HG03354 (cell line): ENCODE results near the gene C1QTNF7.

Experiments used
- ATAC-seq: cut with Tn5 transposase; IDR thresholded peaks from one replicate; pipeline ENCODE4 v1.9.1; 2021; ENCODE audit warnings: mild to moderate bottlenecking; ENCODE audit not compliant: unreplicated experiment, poor library complexity, severe bottlenecking

C1QTNF7 gene

GRCh38 chr4:15413010-15413622 lies 14.7 kb upstream of the C1QTNF7 start:
- ATAC-seq = no peak

- no peak for ATAC-seq
Measured at GRCh38 chr4:15413623-15414019, 14.2 kb upstream of the C1QTNF7 start.

DNA sequence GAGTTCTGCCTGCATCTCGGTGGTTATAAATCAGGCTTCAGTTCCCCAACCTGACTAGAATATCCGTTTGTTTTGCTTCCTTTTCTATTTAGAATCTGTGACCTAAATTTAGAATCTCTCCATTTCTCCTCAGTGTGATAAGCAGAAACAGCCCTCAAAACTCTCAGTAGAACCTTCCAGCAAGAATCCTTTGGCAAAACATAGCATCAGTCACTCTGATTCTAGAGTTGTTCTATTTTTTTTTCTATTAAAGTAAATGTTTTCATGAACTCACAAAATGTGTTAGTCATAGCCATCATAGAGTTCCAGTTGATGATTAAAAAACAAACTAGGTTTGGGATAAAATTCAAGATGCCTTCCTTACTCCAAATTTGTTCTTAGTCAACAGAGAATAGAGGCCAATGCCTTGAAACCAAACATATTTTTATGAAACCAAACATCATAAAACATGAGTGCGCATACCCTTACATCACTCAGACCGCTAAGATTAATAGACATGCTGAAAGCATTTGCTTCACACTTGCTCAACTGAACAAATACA lies 13.2 kb upstream of the C1QTNF7 start:
- no peak for ATAC-seq

DNA sequence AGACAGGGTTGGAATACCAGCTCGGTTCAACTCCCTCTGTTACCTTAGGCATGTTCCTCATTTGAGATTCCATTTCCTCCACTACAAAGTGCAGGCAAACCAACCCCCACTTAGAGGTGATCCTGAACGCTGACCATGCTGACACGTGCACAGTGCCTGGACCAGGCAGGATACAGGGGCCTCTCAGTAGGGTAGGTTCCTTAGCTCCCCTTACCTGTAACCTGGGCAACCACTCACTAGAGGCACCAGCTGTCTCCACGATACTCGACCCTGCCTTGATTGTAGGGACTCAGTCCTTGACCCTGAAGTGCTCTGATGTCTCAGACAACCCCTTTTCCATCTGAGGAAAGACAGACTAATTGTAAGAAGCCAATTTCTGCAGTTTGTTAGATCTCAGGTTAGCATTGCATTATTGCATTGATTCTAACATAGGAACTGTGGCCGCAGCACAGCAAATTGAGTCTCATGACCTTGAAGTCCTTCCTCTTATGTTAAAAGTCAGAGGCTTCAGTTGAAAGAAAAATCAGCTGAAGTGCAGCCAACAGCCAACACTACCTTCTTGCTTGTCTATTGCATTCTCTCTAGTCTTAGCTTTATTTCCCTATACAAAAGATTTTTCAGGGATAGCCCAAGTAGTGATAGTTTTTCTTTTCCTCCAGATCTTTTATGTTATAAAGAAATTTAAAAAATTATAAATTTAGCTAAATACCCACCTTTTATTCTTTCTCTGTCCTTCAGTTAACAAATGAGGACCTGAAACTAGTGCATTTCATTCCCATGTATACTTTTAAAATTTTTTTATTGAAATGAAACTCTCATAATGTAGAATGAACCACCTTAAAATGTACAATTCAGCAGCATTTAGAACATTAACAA lies 11.2 kb upstream of the C1QTNF7 start:
- ATAC-seq = no peak

DNA sequence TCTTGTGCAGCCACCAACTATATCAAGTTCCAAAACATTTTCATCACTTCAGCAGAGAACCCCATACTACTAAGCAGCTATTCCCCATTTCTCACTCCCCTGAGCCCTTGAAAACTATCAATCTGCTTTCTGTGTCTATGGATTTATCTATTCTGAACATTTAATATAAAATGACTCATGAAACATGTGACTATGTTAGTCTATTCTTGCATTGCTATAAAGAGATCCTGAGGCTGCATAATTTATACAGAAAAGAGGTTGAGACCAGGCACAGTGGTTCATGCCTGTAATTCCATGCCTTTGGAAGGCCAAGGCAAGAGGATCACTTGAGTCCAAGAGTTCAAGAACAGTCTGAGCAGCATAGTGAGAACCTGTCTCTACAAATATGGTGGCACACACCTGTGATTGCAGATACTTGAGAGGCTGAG lies 10.6 kb upstream of the C1QTNF7 start:
- ATAC-seq = no peak

DNA sequence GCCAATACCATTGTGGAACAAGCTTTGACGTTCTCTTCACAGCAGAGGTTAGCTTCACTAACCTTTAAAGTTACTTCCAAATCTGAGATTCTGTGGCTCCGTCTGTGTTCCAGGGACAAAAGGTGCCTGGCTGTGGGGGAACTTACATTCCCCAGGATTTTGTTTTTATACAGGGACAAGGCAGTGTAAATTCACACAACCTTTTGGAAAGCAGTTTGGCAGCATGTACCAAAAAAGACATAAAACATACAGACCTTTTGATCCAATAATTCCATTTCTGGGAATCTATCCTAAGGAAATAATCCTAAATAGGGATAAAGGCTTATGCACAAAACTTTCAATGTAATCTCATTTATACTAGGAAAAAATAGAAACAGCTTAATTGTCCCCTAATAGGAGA lies 8.9 kb upstream of the C1QTNF7 start:
- ATAC-seq = no peak

DNA sequence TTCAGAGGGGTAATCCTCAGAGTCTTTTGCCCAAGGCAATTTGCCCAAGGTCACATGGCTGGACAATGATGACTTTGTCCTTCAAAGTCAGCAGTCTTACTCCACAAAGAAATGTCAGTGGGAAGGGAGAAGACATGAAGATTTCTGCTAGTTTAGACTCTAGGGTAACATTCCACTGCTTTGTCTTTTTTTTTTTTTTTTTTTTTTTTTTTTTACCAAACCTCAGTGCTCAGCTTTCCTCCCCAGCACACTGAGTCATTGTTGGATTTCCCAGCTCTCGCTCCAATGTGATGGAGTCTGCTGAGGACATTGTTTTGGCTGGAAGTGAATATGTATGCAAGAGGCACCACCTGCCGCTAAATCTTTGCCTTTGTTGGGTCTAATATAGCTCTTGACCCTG lies 7.2 kb upstream of the C1QTNF7 start:
- no peak for ATAC-seq

DNA sequence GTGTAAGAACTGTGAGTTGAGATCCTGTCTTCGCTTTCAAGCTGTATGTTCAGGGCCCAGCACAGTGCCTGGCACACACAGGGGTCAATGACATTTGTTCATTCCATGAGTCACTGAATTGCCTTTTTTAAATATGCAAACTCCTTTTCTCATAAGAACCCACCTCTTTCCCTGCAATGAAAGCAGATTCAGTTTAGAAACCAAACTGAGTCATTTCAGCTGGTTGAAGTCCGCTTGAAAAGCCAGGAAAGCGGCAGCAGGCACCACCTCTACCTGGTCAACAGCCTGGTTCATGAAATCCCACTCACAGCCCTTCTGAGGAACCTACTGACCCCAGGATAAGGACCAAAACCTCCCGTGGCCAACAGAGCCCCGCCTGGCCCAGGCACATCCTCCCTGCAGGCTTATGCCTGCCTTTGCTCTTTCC lies 4.5 kb upstream of the C1QTNF7 start:
- no peak for ATAC-seq

DNA sequence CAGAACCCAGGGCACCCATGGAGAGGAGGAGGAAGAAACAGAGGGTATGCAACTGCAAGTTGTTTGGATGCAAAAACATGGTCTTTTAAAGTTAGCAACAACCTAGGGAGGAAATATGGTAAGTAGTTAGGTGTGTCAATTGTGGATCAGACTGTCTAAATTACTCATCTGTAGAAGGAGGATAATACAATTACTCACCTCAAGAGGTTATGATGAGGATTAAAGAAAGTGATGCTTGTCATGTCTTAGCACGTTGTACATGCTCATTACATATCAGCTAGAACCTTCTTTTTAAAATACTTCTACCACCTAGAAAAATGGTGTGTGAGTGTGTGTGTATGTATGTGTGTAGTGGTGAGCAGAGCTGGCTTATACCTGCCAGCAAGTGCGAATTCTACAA lies 2.3 kb upstream of the C1QTNF7 start:
- ATAC-seq = no peak

DNA sequence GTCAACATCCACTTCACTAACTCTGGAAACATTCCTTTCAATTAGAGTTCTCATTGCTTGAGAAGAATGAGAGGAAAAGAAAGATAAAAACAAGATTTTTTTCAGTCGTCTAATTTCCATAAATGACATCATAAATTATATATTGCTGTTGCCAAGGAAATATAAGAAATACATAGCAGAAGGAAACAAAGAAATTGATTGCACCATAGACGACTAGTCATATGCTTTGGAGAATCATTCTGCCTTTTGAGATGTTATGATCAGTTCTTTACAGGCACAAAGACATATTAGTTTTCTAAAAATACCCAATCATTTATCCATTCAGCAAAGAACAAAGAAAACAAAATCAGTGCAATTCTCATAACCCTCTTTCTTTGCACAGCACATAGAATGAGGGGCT lies 672 bp upstream of the C1QTNF7 start:
- ATAC-seq = no peak

GRCh38 chr4:15428611-15429010 lies 778 bp downstream of the C1QTNF7 start:
- ATAC-seq = no peak

DNA sequence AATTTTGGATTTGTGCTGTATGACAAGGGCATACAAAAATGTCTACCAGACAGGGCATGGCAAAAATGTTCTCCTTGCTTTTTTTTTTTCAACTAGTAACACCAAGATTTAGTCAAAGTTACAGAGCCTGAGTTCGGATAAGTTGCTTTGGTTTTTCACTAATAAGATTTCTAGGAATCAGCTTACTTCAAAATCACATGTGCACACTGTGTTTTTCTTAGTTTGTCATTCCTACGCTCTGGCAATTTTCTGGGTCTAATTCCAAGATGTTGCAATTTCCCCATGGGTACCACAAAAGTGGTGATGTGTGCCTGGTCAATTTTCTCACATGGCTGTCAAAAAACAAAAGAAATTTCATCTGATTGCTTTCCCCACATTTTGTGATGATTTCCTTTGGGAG lies 6.3 kb downstream of the C1QTNF7 start:
- no peak for ATAC-seq

DNA sequence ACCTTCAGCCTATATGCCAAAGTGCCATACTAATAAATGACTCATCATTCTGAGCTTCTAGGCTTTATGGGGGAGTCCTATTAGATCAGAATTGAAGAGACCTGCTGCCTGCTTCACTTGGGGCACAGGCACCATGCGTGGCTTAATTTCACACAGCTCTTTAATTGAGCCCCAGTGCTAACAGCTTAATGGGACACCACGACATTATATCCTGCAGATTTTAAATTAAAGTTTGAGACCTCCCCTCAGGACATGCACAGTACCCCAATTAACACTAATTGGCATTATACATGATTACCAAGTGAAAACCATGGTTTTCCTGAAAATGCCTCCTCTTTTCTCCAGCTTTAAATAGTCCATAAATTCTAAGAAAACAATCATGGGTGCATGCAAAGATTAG lies 6.8 kb downstream of the C1QTNF7 start:
- ATAC-seq = no peak

DNA sequence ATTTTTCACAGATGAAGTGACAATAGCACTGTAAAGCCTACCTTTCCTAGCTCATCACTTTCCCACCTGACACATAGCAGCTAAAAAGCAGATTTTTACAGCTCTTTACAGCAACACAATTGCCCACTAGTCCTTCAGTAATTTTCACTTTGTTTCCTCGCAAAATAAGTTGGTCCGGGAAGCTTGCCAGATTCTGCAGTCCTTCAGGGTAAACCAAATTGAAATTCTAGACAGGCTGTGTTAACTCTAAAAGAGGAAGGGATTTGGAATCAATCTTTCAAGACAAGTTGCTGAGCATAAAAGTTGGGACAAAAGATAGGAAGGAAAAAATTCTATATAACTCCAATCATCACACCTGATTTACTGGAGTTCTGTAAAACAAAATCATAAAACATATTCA lies 8.7 kb downstream of the C1QTNF7 start:
- ATAC-seq = no peak

- ATAC-seq = no peak
Measured at GRCh38 chr4:15438939-15439524, 11.2 kb downstream of the C1QTNF7 start.

DNA sequence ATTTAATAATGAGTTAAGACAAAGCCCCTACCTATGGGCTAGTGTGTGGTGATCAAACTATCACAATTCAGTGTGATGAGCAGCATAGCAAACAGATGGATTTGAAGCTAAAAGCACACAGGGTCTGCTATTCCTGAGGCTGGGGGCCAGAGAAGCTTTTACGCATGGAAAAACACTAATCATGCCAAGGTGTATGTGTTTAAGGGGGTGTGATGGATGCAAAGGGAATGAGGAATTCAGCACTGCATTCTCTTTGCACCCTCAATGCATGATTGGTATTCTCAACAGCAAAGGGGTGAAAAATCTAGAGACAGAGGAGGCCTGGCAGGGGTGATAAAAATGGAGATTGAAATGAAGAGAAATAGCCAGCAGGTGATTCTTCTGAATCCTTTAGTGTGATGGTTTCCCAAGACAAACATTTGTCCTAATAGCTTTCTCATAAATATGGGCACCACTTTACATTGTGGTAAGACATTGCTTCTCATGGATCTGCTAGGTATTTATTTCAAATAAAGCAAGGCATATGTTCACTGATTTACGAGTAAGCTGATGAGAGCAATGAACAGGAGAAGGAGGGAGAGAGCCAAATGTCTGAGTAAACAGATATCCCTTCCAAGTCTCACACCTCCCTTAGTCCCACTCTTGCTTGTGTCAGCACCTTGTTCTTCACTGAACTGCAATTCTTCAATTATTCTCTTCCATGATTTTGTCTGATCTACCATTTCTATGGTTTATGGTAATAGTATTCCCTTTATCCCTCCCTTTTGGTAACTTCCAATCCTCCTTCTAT lies 15.7 kb downstream of the C1QTNF7 start:
- no peak for ATAC-seq

- no peak for ATAC-seq
Measured at GRCh38 chr4:15444276-15444675, 16.4 kb downstream of the C1QTNF7 start.

DNA sequence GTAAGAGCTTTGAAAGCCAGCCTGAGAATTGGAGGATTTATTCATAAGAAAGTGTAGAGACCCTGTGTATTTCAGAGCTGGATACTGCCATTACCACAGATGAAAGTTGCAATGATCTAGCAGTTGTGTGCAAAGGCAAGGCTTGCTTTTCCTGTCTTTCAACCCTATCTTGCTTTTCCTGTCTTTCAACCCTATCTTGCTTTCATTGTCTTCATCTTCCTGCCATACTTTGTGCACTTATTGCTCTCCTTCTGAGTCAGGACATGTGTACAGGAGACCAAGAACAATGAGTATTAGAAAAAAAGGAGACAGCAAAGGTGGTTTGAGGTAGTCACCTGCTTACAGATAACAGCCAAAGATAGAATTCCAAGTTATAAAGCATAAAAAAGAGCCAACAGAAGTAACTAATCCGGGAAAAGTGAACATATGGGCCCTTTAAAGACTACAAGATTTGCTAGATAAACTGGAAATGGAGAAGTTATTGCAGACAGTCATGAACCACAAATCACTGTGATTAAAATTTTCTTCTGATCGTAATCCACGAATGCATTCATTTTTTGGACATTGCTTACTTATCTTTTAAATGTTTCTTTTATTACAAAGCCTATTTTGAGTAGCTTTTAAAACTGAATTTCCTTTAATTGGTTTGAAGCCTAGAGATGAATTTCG lies 17.2 kb downstream of the C1QTNF7 start:
- no peak for ATAC-seq

GRCh38 chr4:15451181-15451865 lies 23.5 kb downstream of the C1QTNF7 start:
- no peak for ATAC-seq
